Mucosa of descending colon (tissue), 3 donors: ENCODE measurements around the gene KCNT1. TPM values are rescaled to one million over a fixed set of nuclear protein-coding genes. Genes with fewer than 3 reads are reported as not detected.

ENCODE experiments used
- ATAC-seq: fragments of 200-7000 bp; cut with Tn5 transposase; one replicate; pipeline ENCODE4 v1.9.1; 2020; ENCODE audit warnings: mild to moderate bottlenecking, moderate library complexity
- DNase-seq, 3 donors: peaks; one replicate each; pipeline ENCODE4 v3.0.0-alpha.2; 2020
- H3K36me3 ChIP-seq: fragments of 200-600 bp; one replicate; pipeline ENCODE4 v1.8.0; 2021; ENCODE audit warnings: low read depth, mild to moderate bottlenecking
- H3K4me1 ChIP-seq: fragments of 200-600 bp; one replicate; pipeline ENCODE4 v1.8.0; 2021; ENCODE audit warnings: low read depth, mild to moderate bottlenecking
- H3K4me3 ChIP-seq: fragments of 200-600 bp; one replicate; pipeline ENCODE4 v1.8.0; 2021; ENCODE audit warnings: mild to moderate bottlenecking
- H3K9me3 ChIP-seq: fragments of 200-600 bp; one replicate; pipeline ENCODE4 v1.8.0; 2021; ENCODE audit warnings: mild to moderate bottlenecking
- intact Hi-C, 2 donors: fragments of 100-400 bp; cut with DNase I in 1 of 2; cut with micrococcal nuclease in 1 of 2; formaldehyde crosslinking; loops; one replicate each; pipeline versions ENCODE4 v1.11.0 to v1.11.1; 2022; cut with DNase I, micrococcal nuclease
- total RNA-seq, 3 donors: library from RNA; stranded (reverse); fragmentation: NEBNext Ultra II Directional in 2 of 3; extraction: Animal tissue kit (Norgen Biotek cat#: 25700) in 2 of 3; gene quantifications; one replicate each; pipeline versions ENCODE4 v1.2.1 to v1.2.4, GENCODE V29; 2021 to 2023
- TF ChIP-seq, protein P1 (sequence below): fragments of 200-600 bp; IDR thresholded peaks from one replicate; pipeline ENCODE4 v1.8.0; 2022; ENCODE audit warnings: antibody characterized with exemption, mild to moderate bottlenecking
- donor health status: DM: no; HTN: no; CAD: no; lungs with moderate emphysema.
- donor health status: DM: no; HTN: no; CAD: no.
- donor health status: DM: no; HTN: yes; CAD: no.

Gene KCNT1
- total RNA-seq, 3 donors from 2014 or later: 0.22 to 0.60 TPM; not detected in 1

DNA sequence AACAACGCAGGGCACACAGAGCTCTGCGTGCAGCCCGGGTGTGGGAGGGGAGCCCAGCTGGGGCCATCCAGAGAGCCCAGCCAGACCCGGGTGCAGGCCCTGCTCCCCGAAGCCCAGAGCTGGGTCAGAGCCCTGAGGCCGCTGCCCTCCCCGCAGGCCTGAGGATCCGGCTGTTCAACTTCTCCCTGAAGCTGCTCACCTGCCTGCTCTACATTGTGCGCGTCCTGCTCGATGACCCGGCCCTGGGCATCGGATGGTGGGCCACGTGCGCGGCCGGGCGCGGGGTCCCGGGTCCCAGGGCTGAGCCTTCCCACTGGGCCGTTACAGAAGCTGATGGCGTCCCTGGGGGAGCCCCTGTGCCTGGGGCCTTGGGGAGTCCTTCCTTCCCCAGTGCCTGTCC is 48.8 kb downstream of the KCNT1 start:
- no peak overlapping the region for H3K4me3 ChIP-seq
- ATAC-seq (no peak), DNase-seq (no peak)
- H3K36me3 ChIP-seq: no peaks in the 10 kb centered on the region
- H3K9me3 ChIP-seq: no peaks in the 10 kb centered on the region
- no peaks in the 10 kb centered on the region for H3K4me1 ChIP-seq
- intact Hi-C loops: no loop called here
- TF ChIP-seq, protein P1, sequence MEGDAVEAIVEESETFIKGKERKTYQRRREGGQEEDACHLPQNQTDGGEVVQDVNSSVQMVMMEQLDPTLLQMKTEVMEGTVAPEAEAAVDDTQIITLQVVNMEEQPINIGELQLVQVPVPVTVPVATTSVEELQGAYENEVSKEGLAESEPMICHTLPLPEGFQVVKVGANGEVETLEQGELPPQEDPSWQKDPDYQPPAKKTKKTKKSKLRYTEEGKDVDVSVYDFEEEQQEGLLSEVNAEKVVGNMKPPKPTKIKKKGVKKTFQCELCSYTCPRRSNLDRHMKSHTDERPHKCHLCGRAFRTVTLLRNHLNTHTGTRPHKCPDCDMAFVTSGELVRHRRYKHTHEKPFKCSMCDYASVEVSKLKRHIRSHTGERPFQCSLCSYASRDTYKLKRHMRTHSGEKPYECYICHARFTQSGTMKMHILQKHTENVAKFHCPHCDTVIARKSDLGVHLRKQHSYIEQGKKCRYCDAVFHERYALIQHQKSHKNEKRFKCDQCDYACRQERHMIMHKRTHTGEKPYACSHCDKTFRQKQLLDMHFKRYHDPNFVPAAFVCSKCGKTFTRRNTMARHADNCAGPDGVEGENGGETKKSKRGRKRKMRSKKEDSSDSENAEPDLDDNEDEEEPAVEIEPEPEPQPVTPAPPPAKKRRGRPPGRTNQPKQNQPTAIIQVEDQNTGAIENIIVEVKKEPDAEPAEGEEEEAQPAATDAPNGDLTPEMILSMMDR: no peak

DNA sequence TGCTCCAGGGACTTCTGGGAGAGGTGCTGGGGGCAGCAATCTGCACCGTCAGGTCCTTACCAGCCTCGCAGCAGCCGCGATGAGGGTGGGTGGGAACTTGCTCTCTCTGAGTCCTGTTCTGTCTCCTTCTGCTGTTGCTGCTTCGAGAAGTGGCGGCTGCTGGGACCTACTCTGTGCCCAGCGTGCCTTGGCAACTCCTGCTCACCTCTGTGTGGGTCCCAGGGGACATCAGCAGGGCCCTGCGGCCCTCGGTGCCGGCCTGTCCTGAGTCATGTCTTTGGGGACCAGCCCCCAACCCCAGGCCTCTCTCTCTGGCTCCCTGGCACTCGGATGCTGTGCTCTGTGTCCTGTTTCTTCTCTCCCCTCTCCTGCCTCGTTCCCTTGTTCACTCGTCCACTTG is 49.5 kb downstream of the KCNT1 start:
- Histone ChIP-seq H3K4me3 (no peak overlapping the region), H3K9me3 (no peaks in the 10 kb centered on the region), H3K4me1 (no peaks in the 10 kb centered on the region), H3K36me3 (no peaks in the 10 kb centered on the region)
- DNase-seq: no peak
- intact Hi-C loops: no loop called here
- no peak for ATAC-seq
- TF ChIP-seq, protein P1: no peak

DNA sequence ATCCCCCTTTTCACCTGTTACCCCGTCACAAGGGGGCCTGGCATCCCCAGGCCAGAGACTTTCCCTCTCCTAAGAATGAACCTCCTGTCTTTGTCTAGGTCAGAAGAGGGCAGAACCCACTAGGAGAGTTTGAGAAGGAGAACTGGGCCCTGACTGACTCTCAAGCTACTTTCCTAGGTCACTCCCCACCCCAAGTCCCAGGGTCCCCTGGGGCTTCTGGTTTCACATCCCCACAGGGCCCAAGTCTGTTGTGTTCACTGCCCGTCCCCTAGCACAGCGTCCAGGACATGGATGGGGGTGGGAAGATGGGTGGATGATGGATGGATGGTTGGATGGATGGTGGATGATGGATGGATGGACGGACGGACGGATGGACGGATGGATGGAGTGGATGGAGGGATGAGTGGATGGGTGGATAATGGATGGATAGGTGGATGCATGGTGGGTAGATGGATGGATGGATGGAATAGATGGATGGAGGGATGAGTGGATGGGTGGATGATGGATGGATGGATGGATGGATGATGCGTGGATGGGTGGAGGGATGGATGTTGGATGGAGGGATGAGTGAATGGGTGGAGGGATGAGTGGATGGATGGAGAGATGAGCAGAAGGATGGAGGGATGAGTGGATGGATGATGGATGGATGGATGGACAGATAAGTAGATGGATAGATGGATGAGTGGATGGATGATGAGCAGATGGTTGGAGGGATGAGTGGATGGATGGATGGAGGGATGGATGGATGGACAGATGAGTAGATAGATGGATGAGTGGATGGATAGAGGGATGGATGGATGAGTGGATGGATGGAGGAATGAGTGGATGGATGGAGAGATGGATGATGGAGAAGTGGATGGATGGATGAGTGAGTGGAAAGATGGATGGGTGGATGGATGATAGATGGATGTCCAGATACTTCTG is 50.6 kb downstream of the KCNT1 start:
- no peaks in the 10 kb centered on the region for H3K4me1 ChIP-seq
- ATAC-seq: no peak
- DNase-seq: no peak
- TF ChIP-seq, protein P1: no peak
- H3K4me3 ChIP-seq: no peak overlapping the region
- no peaks in the 10 kb centered on the region for H3K36me3 ChIP-seq
- intact Hi-C loops: no loop called here
- no peaks in the 10 kb centered on the region for H3K9me3 ChIP-seq

DNA sequence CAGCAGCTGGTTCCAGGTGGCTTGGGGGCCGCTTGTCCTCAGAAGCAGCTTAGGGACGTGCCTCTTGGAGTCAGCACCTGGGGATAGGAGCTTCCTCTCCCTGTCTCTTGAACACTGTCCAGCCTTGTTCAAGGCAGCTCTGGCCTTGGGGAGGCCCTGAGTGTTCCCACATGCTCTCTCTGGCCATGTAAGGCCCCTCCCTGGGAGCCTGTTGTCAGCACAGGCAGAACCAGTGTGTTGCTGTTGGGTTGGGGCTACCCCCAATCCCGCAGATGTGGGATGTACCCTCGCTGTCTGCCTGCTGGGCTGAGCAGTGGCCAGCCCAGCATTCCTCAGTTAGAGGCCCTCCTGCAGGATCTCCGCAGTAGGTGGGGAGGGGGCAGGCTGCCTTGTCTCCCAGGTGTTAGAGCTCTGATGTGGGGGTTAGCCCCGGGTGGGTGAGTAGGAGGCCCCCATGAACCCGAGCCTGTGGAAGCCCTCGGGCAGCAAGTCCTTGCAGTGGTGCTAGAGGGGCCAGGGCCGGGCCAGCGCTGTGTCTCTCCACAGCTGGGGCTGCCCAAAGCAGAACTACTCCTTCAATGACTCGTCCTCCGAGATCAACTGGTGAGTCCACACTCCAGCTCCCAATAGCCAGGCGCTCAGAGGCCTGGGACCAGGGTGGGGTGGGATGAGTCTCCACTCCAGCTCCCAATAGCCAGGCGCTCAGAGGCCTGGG is 51.6 kb downstream of the KCNT1 start:
- Histone ChIP-seq H3K4me3 (no peak overlapping the region), H3K36me3 (no peaks in the 10 kb centered on the region), H3K9me3 (no peaks in the 10 kb centered on the region), H3K4me1 (no peaks in the 10 kb centered on the region)
- ATAC-seq (no peak), DNase-seq (no peak)
- intact Hi-C loops: no loop called here
- TF ChIP-seq, protein P1: no peak

DNA sequence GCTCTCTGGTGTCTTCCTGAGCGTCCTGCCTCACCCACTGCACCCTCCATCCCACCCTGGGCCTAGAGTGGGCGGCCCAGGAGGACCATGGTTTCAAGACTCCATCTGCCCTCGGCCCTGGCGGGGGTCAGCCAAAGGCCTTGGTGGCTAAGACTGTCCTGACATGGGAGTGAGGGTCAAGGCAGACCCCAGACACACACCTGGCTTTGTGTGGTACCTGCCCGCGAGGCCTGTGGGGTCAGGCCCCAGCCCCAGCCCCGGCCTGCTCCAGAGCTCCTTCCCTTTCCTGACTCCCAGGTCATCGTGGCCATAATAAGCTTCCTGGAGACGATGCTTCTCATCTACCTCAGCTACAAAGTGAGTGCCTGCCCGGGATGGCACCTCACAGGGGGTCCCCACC is 54.6 kb downstream of the KCNT1 start:
- ATAC-seq (no peak), DNase-seq (no peak)
- H3K36me3 ChIP-seq: no peaks in the 10 kb centered on the region
- intact Hi-C loops: no loop called here
- TF ChIP-seq, protein P1: no peak
- no peak overlapping the region for H3K4me3 ChIP-seq
- H3K9me3 ChIP-seq: no peaks in the 10 kb centered on the region
- no peaks in the 10 kb centered on the region for H3K4me1 ChIP-seq
